ENCODE data around the gene SSBP3. TPM values are rescaled to one million over a fixed set of nuclear protein-coding genes. Genes with fewer than 3 reads are reported as not detected.

SSBP3 gene
- total and polyA plus RNA-seq, 9 of the 15 experiments (the other 6 are each of a cell fraction or from before 2014, with no cell fraction given): 8.7 to 108 (median 33.8) TPM

GRCh38 chr1:54221113-54221834 is 184.9 kb downstream of the SSBP3 start (continued):
- no peak for TF ChIP-seq NR0B1 (IDR thresholded peaks at IDR 0.05; ENCODE audit: partially characterized antibody)
- TF ChIP-seq IRF9 (tag; IDR thresholded peaks at IDR 0.05): no peak
- no peak for TF ChIP-seq TSC22D4 (tag; IDR thresholded peaks at IDR 0.05)
- no peak for TF ChIP-seq PTRF (tag; IDR thresholded peaks at IDR 0.05)
- no peak for TF ChIP-seq GTF2E2 (tag; IDR thresholded peaks at IDR 0.05)
- TF ChIP-seq TFAP4 (CRISPR knock-in tag; IDR thresholded peaks at IDR 0.05; ENCODE audit: borderline replicate concordance): no peak
- no peak for TF ChIP-seq ZNF764 (CRISPR knock-in tag; IDR thresholded peaks at IDR 0.05; ENCODE audit: low read depth)
- TF ChIP-seq MXI1 (IDR thresholded peaks at IDR 0.05; ENCODE audit: low read depth, low read length): no peak
- no peak for TF ChIP-seq UBTF (IDR thresholded peaks at IDR 0.05; ENCODE audit: borderline replicate concordance in 1 of 2, low read depth in 2 of 2, low read length in 2 of 2)
- no peak for TF ChIP-seq ZHX1 (conservative IDR thresholded peaks at IDR 0.05; ENCODE audit: low read length)
